HepG2 (cell line): ENCODE data around the gene ADAT3. TPM values are rescaled to one million over a fixed set of nuclear protein-coding genes. Genes with fewer than 3 reads are reported as not detected.

Source experiments
- ATAC-seq: fragments of 200-7000 bp; cut with Tn5 transposase; 3 replicates; pipeline ENCODE4 v1.9.1; 2020; ENCODE audit warnings: mild to moderate bottlenecking, moderate library complexity
- BruUV-seq: library from RNA; stranded (reverse); fragments of 400-500 nt; replicated peaks from 2 replicates; lab custom pipeline; 2021; lab: Mats Ljungman, UMichigan
- CTCF ChIA-PET: fragments of 300-600 bp; formaldehyde crosslinking; extraction: SDS; loops from one replicate; lab custom pipeline; 2021; ENCODE audit warnings: low total read pairs, inconsistent platforms, low intra/inter-chr PET ratio; lab: Yijun Ruan, JAX
- POLR2A ChIA-PET: fragments of 350-600 bp; sonication (Branson Sonifier 250); formaldehyde crosslinking; loops from one replicate; lab custom pipeline; 2020; ENCODE audit warnings: antibody characterized with exemption, inconsistent platforms; lab: Yijun Ruan, JAX
- DNase-seq: peaks from one replicate; pipeline ENCODE4 v3.0.0-alpha.2; 2015; ENCODE audit warnings: low spot score
- FAIRE-seq: peaks from 3 replicates; lab custom pipeline; 2011; peaks lifted over from hg19 to GRCh38; lab: Jason Lieb, UNC
- H2AFZ ChIP-seq: one replicate; pipeline ENCODE4 v1.6.1; 2011; ENCODE audit warnings: low read length, inconsistent platforms
- H3K27ac ChIP-seq: fragments of 300-600 bp; 3 replicates; pipeline ENCODE4 v1.8.0; 2011; ENCODE audit warnings: mixed run types, mild to moderate bottlenecking, mixed read lengths, low read length, inconsistent platforms; ENCODE audit not compliant: insufficient read depth; ENCODE audit errors: extremely low read length
- H3K27me3 ChIP-seq, 2 experiments: fragments of 200-600 bp in 1 of 2; 2 replicates in 1 of 2; 3 replicates in 1 of 2; pipeline versions ENCODE4 v1.6.0 to v1.8.0; 2011; ENCODE audit warnings: low read length in 2 of 2, mild to moderate bottlenecking in 2 of 2, moderate library complexity in 2 of 2, inconsistent platforms in 1 of 2; ENCODE audit not compliant: insufficient read depth in 2 of 2, control insufficient read depth in 1 of 2
- H3K36me3 ChIP-seq, 2 experiments: fragments of 200-600 bp in 1 of 2; replicated peaks in 1 of 2; 2 replicates in 1 of 2; 3 replicates in 1 of 2; pipeline versions ENCODE4 v1.5.1 to v1.8.0; 2011; ENCODE audit warnings: low read length in 2 of 2, inconsistent platforms in 1 of 2; ENCODE audit not compliant: insufficient read depth in 2 of 2, control insufficient read depth in 1 of 2
- H3K4me1 ChIP-seq: 2 replicates; pipeline ENCODE4 v1.5.1; 2012; ENCODE audit warnings: low read length, inconsistent platforms; ENCODE audit not compliant: insufficient read depth
- H3K4me2 ChIP-seq: 2 replicates; pipeline ENCODE4 v1.6.0; 2011; ENCODE audit warnings: low read depth, low read length, inconsistent platforms
- H3K4me3 ChIP-seq, 3 experiments: fragments of 200-600 bp in 1 of 3; sonication (generic), shearing (Covaris generic) in 1 of 3; replicated peaks in 1 of 3; 2 replicates each; pipeline ENCODE4 v1.5.1; 2011 to 2016; ENCODE audit warnings: low read length in 3 of 3, inconsistent platforms in 2 of 3, low read depth in 2 of 3, mild to moderate bottlenecking in 2 of 3, control low read depth in 1 of 3, mixed read lengths in 1 of 3; ENCODE audit not compliant: insufficient read depth in 1 of 3
- H3K79me2 ChIP-seq: one replicate; pipeline ENCODE4 v1.6.1; 2011; ENCODE audit warnings: low read length, inconsistent platforms; ENCODE audit not compliant: insufficient read depth
- H3K9ac ChIP-seq: 2 replicates; pipeline ENCODE4 v1.6.0; 2011; ENCODE audit warnings: mild to moderate bottlenecking, low read depth, low read length, inconsistent platforms; ENCODE audit not compliant: insufficient read depth
- H3K9me3 ChIP-seq: 2 replicates; pipeline ENCODE4 v1.5.1; 2012; ENCODE audit warnings: mild to moderate bottlenecking, low read length
- H4K20me1 ChIP-seq: 2 replicates; pipeline ENCODE4 v1.6.0; 2011; ENCODE audit warnings: inconsistent platforms, mild to moderate bottlenecking, low read length, moderate library complexity; ENCODE audit not compliant: insufficient read depth
- AGO2 ChIP-seq: fragments of 200-400 bp; formaldehyde crosslinking; optimal IDR thresholded peaks from 2 replicates; pipeline ENCODE3; 2017; ENCODE audit warnings: mild to moderate bottlenecking, low read depth, low read length, moderate library complexity
- CEBPG ChIP-seq: IDR thresholded peaks from 2 replicates; pipeline ENCODE4 v1.6.1; 2016
- FOXK1 ChIP-seq: sonication (generic); formaldehyde crosslinking; IDR thresholded peaks from 2 replicates; pipeline ENCODE4 v1.4.0; 2020; ENCODE audit warnings: low read depth, missing genetic modification reagents, borderline replicate concordance
- IKZF1 ChIP-seq: fragments of 450-650 bp; IDR thresholded peaks from 2 replicates; pipeline ENCODE4 v1.7.1; 2016
- TOPORS ChIP-seq: sonication (generic); formaldehyde crosslinking; IDR thresholded peaks from 2 replicates; pipeline ENCODE4 v1.8.0; 2023; ENCODE audit warnings: mild to moderate bottlenecking, missing genetic modification reagents
- YY1 ChIP-seq: IDR thresholded peaks from 2 replicates; pipeline ENCODE4 v1.6.1; 2011; ENCODE audit warnings: low read length, low read depth, moderate library complexity, mild to moderate bottlenecking; ENCODE audit not compliant: insufficient read depth, insufficient replicate concordance
- ZNF121 ChIP-seq: sonication (generic); formaldehyde crosslinking; IDR thresholded peaks from 2 replicates; pipeline ENCODE4 v1.5.0; 2020; ENCODE audit warnings: mild to moderate bottlenecking, missing genetic modification reagents
- ZNF235 ChIP-seq: sonication (generic); formaldehyde crosslinking; IDR thresholded peaks from 2 replicates; pipeline ENCODE4 v1.8.1; 2023; ENCODE audit warnings: mild to moderate bottlenecking, missing genetic modification reagents, borderline replicate concordance
- ZNF737 ChIP-seq: sonication (generic); formaldehyde crosslinking; IDR thresholded peaks from 2 replicates; pipeline ENCODE4 v1.5.0; 2020; ENCODE audit warnings: missing genetic modification reagents, mild to moderate bottlenecking, borderline replicate concordance
- WGBS: methylation state at CpG from one replicate; pipeline ENCODE4 v1.1.6; 2017; ENCODE audit warnings: low lambda C conversion rate; 5-methylcytosine and 5-hydroxymethylcytosine counted together
- in situ Hi-C: cut with HindIII; loops from 2 replicates; pipeline ENCODE4 v1.10.0; 2017; ENCODE audit warnings: low pct_unique_long_range_greater_than_20kb; ENCODE audit not compliant: extremely low pct_ligation_motif_present
- intact Hi-C: fragments of 100-400 bp; cut with micrococcal nuclease; formaldehyde crosslinking; loops from one replicate; pipeline ENCODE4 v1.10.0; 2022; ENCODE audit not compliant: unreplicated experiment
- polyA plus RNA-seq, 8 experiments: library from polyadenylated mRNA; depleted of rRNA in 3 of 8; stranded (reverse) in 7 of 8; unstranded in 1 of 8; fragments of >200 nt; fragmentation: Illumina TruSeq in 4 of 8; extraction: Trizol in 4 of 8; gene quantifications; 2 replicates each; pipeline versions ENCODE4 v1.2.1 to v1.2.3, GENCODE V29; 2011 to 2016; ENCODE audit warnings: low read depth in 4 of 8, missing spikeins in 1 of 8, mixed read lengths in 1 of 8; ENCODE audit not compliant: insufficient read depth in 1 of 8
- total RNA-seq, 5 experiments: library from RNA; depleted of rRNA; stranded (reverse); fragments of >200 nt; fragmentation: Illumina TruSeq; extraction: Trizol; gene quantifications; 2 replicates each; pipeline ENCODE4 v1.2.3, GENCODE V29; 2016; ENCODE audit warnings: low read depth in 1 of 5
- TF ChIP-seq, protein P1 (sequence below): sonication (generic); formaldehyde crosslinking; IDR thresholded peaks from 2 replicates; pipeline ENCODE4 v1.4.0; 2020; ENCODE audit warnings: missing genetic modification reagents

Gene ADAT3
- total and polyA plus RNA-seq, 2 of the 13 experiments (the other 11 are each of a cell fraction or from before 2014, with no cell fraction given): 0.95 to 3.5 TPM

GRCh38 chr19:1873524-1874473 is 31.4 kb upstream of the ADAT3 start:
- Histone ChIP-seq H3K27me3 (no peaks in the 10 kb centered on the region), H3K36me3 (peaks cover 0 to 2% of the 10 kb centered on the region in 2 experiments; a peak in 2 of 5 replicates), H3K27ac (no peak overlapping the region), H3K4me3 (peak overlapping the region; percentile 16 to 94 (median 68); a peak in 5 of 6 replicates), H3K4me1 (peaks cover 62% of the 10 kb centered on the region), H3K79me2 (peaks cover 32% of the 10 kb centered on the region), H4K20me1 (peaks cover 6% of the 10 kb centered on the region; the same call in 1 of the 2 replicates), H3K9me3 (no peaks in the 10 kb centered on the region), H3K9ac (peak overlapping the region; percentile 91; the same call in 1 of the 2 replicates), H3K4me2 (peak overlapping the region; percentile 97), H2AFZ (no peak overlapping the region)
- intact Hi-C loops (no loop called here), in situ Hi-C loops (no loop called here)
- DNase-seq: no peak
- ChIA-PET POLR2A (interaction anchor here (0.6 kb wide), 1 partner anchor 9 kb away, joined by 3 read pairs; no protein-coding TSS in a partner anchor), CTCF (no interaction called here)
- 88% methylated on average over 27 of the region's 29 CpGs for WGBS
- TF ChIP-seq AGO2 (peak; percentile 43), ZNF737 (no peak)
- no peak for ATAC-seq
- no peak for FAIRE-seq
- BruUV-seq: no TSS peak

DNA sequence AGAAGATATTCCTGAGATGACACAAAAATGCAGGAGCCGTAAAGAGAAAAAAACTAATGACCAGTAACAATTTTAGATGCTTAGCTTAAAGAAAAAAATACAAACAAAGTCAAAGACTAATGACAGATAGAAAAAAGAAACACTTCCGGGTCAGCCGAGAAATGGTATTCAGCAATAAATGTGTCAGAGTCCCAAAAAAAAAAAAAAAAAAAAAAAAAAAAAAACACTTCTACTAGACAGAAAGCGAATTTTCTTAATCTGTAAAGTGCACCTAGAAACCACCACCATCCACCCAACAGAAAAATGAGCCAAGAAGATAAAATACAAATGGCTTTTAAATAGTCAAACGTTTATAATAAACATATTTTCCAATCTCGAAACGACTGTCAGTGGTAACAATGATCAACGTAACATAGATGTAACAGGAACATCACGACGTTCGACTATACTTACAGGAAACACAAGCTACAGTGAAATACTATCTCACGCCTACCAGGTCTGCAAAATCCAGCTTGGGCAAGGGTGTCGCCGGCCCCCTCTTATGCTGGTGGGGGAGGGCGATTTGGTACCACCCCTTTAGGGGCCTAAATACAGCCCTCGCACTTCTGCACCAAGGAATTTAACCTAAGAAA is 30.5 kb upstream of the ADAT3 start:
- H3K36me3 ChIP-seq: peaks cover 0 to 2% of the 10 kb centered on the region in 2 experiments; a peak in 2 of 5 replicates
- H3K4me1 ChIP-seq: peaks cover 56% of the 10 kb centered on the region
- peaks cover 32% of the 10 kb centered on the region for H3K79me2 ChIP-seq
- peak overlapping the region; percentile 68 to 99 (median 94) for H3K4me3 ChIP-seq
- peak; percentile 52 for FAIRE-seq
- H3K27ac ChIP-seq: peak overlapping the region; percentile 79
- no peaks in the 10 kb centered on the region for H3K27me3 ChIP-seq
- intact Hi-C loops (no loop called here), in situ Hi-C loops (no loop called here)
- peak overlapping the region; percentile 97 for H3K4me2 ChIP-seq
- H3K9me3 ChIP-seq: no peaks in the 10 kb centered on the region
- H3K9ac ChIP-seq: peak overlapping the region; percentile 91
- 8% methylated on average over 13 of the region's 16 CpGs for whole genome bisulfite sequencing
- no peak overlapping the region for H2AFZ ChIP-seq
- no peak for ATAC-seq
- DNase-seq: no peak
- ChIA-PET CTCF (no interaction called here), POLR2A (interaction anchor here (0.6 to 2.1 kb wide), 4 partner anchors 8 to 23 kb away, joined by 3 to 13 read pairs (median 8); no protein-coding TSS in a partner anchor)
- H4K20me1 ChIP-seq: peaks cover 6% of the 10 kb centered on the region; the same call in 1 of the 2 replicates
- BruUV-seq: no TSS peak
- TF ChIP-seq YY1 (no peak), TOPORS (no peak), ZNF121 (CRISPR knock-in tag) (no peak), ZNF235 (CRISPR knock-in tag) (no peak), FOXK1 (CRISPR knock-in tag) (no peak), CEBPG (CRISPR knock-in tag) (no peak), IKZF1 (no peak)
- TF ChIP-seq, protein P1, sequence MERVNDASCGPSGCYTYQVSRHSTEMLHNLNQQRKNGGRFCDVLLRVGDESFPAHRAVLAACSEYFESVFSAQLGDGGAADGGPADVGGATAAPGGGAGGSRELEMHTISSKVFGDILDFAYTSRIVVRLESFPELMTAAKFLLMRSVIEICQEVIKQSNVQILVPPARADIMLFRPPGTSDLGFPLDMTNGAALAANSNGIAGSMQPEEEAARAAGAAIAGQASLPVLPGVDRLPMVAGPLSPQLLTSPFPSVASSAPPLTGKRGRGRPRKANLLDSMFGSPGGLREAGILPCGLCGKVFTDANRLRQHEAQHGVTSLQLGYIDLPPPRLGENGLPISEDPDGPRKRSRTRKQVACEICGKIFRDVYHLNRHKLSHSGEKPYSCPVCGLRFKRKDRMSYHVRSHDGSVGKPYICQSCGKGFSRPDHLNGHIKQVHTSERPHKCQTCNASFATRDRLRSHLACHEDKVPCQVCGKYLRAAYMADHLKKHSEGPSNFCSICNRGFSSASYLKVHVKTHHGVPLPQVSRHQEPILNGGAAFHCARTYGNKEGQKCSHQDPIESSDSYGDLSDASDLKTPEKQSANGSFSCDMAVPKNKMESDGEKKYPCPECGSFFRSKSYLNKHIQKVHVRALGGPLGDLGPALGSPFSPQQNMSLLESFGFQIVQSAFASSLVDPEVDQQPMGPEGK (CRISPR knock-in tag): 0 out of 2 replicates have a peak, but pooled peaks have one; percentile 3
